ENCODE results near the gene BATF3.
A peak's percentile ranks its signal among the peaks of the same experiment; 100 is the strongest.

BATF3 gene

DNA sequence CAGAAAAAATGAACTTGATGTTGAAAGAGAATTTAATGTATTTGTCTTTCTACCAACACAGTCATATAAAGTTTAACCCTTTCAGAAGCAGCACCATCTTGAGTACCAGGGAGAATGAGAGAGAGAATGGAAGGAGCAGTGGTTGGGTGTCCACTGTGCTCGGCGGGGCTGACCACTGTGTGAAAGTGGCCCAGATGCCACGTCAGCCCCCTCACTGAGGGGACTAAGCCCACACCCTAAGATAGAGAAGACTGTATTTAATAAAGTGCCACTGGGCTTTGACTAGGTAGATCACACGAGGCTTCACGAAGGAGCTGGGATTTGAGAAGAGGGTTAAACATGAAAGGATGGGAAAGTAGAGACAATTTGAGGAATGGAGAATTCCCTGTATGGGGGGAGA is 31.2 kb downstream of the BATF3 start:
- TF ChIP-seq, protein P1, sequence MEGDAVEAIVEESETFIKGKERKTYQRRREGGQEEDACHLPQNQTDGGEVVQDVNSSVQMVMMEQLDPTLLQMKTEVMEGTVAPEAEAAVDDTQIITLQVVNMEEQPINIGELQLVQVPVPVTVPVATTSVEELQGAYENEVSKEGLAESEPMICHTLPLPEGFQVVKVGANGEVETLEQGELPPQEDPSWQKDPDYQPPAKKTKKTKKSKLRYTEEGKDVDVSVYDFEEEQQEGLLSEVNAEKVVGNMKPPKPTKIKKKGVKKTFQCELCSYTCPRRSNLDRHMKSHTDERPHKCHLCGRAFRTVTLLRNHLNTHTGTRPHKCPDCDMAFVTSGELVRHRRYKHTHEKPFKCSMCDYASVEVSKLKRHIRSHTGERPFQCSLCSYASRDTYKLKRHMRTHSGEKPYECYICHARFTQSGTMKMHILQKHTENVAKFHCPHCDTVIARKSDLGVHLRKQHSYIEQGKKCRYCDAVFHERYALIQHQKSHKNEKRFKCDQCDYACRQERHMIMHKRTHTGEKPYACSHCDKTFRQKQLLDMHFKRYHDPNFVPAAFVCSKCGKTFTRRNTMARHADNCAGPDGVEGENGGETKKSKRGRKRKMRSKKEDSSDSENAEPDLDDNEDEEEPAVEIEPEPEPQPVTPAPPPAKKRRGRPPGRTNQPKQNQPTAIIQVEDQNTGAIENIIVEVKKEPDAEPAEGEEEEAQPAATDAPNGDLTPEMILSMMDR (IDR thresholded peaks at IDR 0.05) = no peak
- H3K4me3 ChIP-seq (ENCODE audit: low read depth in 1 of 2, low read length in 1 of 2) = no peak overlapping the region
- no peaks in the 10 kb centered on the region for H3K27me3 ChIP-seq
- H3K27ac ChIP-seq = peak overlapping the region; percentile 28
- no peaks in the 10 kb centered on the region for H3K9me3 ChIP-seq
- peaks cover 53 to 56% of the 10 kb centered on the region in 2 experiments for H3K4me1 ChIP-seq (ENCODE audit: control insufficient read depth in 1 of 2, insufficient read depth in 1 of 2, low read depth in 1 of 2, low read length in 1 of 2)
- H3K36me3 ChIP-seq = no peaks in the 10 kb centered on the region

DNA sequence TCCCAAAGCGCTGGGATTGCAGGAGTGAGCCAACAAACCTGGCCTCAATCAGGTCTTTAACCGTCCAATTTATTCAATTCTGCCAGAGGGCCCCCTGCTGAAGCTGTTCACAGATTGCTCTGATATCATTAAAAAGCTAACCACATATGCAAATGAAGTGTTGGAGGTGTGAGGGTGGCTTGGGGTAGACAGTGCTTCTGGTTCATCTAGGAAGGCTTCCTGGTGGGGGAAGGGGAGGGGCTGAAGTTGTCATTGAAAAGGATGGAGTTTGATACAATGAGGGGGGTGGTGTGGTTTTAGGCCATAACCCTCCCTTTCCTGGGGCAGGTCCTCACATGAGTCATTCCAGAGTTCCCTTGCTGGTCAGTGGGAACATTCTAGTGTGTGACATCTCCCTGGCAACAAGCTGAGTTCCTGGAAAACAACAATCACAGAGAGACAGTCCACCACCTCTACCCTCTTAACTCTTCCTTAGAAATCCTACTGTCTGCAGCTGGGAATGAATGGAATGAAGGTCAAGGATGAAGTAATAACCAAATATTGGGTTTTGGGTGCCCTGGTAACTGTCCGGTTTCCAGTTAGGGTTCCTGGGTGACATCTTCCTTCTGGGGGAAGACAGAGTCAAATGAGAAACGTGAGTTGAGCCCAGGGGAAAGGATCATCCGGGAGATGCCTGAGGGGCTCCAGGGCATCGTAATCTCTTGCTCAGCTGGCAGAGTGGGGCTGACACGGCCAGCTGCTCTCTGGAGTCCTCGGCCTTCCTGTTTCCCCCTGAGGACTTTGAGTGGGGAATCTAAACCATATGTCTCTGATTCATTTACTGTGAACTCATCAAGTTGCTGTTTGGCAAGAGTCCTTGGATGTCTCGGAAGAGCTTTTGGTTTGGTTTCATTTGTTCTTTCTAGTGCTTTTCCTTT is 32.2 kb downstream of the BATF3 start:
- TF ChIP-seq, protein P1 (IDR thresholded peaks at IDR 0.05) = no peak
- Histone ChIP-seq H3K4me1 (ENCODE audit: control insufficient read depth in 1 of 2, insufficient read depth in 1 of 2, low read depth in 1 of 2, low read length in 1 of 2) (peaks cover 48 to 52% of the 10 kb centered on the region in 2 experiments), H3K27ac (no peak overlapping the region), H3K27me3 (no peaks in the 10 kb centered on the region), H3K9me3 (no peaks in the 10 kb centered on the region), H3K36me3 (no peaks in the 10 kb centered on the region), H3K4me3 (ENCODE audit: low read depth in 1 of 2, low read length in 1 of 2) (no peak overlapping the region)

DNA sequence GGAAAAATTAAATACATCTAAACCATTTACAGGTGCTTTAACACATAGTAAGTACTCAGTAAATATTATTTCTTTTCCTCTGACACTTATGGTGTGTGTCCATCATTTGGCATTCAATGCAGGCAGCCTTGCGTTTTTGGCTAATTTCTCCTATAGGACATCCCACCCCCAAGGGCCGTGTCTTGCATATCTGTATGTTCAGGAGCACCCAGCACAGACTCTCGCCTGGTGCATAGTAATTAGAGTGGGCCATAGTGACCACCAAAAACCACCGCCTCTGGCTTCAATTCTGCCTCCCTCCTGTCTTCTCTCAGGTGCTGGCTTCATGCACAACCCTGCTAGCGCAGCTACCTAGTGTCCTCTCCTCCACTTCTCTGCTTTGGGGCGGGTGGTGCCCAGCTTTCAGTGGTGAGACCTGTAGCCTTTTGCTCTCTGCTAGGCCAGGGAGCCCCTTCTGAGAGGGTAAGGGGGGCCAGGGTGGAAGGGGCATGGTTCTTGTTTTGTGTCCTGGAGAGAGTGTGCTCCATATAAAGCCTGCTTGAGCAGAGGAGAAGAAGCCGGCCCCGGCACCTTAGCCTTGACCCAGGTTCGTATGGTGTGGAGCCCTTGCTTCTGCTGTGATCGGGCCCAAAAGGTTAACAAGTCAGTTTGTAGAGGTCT is 33.4 kb downstream of the BATF3 start:
- H3K36me3 ChIP-seq = no peaks in the 10 kb centered on the region
- no peaks in the 10 kb centered on the region for H3K9me3 ChIP-seq
- no peaks in the 10 kb centered on the region for H3K27me3 ChIP-seq
- H3K4me1 ChIP-seq (ENCODE audit: control insufficient read depth in 1 of 2, insufficient read depth in 1 of 2, low read depth in 1 of 2, low read length in 1 of 2) = peaks cover 36 to 41% of the 10 kb centered on the region in 2 experiments
- no peak overlapping the region for H3K4me3 ChIP-seq (ENCODE audit: low read depth in 1 of 2, low read length in 1 of 2)
- TF ChIP-seq, protein P1 (IDR thresholded peaks at IDR 0.05) = no peak
- H3K27ac ChIP-seq = no peak overlapping the region

DNA sequence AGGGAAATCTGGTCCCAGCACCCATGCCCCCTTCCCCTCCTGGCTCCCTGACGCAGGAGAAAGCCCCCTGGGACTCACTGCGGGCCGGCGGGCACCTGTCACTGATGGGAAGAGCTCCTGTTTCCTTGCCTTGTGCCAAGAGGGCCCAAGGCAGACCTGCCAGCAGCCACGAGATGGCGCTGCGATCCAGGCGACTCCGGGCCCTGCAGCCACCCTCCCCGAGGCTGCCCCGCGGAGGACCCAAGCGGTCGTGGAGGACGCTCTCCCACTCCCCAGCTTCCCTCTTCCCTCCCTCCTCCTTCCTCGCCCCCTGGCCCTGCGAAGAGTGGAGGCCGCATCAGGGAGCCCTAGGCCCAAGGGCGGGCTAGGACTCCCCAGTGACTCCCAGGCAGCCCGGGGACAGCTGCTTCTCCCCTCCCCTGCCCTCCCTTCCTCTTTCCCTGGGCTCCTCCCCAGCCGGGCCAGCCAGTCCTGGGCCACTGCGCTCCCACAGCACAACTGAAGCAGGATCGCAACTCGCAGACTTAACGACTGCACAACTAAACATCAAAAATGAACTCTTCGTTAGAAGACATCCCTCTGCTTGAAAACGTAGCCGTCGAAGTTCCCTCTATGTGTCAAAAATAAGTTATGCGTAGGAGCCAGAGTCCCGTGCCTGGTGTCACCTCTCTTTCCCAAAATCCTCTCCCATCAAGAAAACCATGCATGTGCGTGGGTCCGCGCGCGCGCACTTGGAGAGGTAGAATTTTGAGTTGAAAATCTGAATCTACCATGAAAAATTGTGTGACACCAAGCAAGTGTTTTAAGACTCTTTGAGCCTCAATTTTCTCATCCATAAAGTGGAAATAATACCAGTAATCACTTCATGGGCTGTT is 34.2 kb downstream of the BATF3 start:
- Histone ChIP-seq H3K9me3 (no peaks in the 10 kb centered on the region), H3K4me3 (ENCODE audit: low read depth in 1 of 2, low read length in 1 of 2) (peak overlapping the region; percentile 73 to 79), H3K27ac (peak overlapping the region; percentile 62), H3K36me3 (no peaks in the 10 kb centered on the region), H3K4me1 (ENCODE audit: control insufficient read depth in 1 of 2, insufficient read depth in 1 of 2, low read depth in 1 of 2, low read length in 1 of 2) (peaks cover 28 to 34% of the 10 kb centered on the region in 2 experiments), H3K27me3 (no peaks in the 10 kb centered on the region)
- TF ChIP-seq, protein P1 (IDR thresholded peaks at IDR 0.05) = peak; percentile 94

Measured in neutrophil (primary cell).